ENCODE data around the gene PLXNA3.

DNA sequence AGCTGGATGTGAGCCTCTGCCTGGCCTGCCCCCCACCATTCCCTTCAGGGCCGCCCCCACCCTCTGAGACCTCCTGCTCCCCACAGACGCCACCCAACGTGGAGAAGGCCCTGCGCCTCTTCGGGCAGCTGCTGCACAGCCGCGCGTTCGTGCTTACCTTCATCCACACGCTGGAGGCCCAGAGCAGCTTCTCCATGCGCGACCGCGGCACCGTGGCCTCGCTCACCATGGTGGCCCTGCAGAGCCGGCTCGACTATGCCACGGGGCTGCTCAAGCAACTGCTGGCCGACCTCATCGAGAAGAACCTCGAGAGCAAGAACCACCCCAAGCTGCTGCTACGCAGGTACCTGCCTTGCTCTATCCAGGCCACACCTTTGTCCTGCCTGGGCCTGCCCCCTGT lies 10.1 kb downstream of the PLXNA3 start:
- TF ChIP-seq, protein P1, sequence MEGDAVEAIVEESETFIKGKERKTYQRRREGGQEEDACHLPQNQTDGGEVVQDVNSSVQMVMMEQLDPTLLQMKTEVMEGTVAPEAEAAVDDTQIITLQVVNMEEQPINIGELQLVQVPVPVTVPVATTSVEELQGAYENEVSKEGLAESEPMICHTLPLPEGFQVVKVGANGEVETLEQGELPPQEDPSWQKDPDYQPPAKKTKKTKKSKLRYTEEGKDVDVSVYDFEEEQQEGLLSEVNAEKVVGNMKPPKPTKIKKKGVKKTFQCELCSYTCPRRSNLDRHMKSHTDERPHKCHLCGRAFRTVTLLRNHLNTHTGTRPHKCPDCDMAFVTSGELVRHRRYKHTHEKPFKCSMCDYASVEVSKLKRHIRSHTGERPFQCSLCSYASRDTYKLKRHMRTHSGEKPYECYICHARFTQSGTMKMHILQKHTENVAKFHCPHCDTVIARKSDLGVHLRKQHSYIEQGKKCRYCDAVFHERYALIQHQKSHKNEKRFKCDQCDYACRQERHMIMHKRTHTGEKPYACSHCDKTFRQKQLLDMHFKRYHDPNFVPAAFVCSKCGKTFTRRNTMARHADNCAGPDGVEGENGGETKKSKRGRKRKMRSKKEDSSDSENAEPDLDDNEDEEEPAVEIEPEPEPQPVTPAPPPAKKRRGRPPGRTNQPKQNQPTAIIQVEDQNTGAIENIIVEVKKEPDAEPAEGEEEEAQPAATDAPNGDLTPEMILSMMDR (IDR thresholded peaks at IDR 0.05): no peak
- no peak for TF ChIP-seq POLR2A (IDR thresholded peaks at IDR 0.05)

Data from Peyer's patch (tissue), 4 donors.